Measurements from ENCODE around the gene MED27.
"Not testable (repeated sequence)": the region's sequence is repeated elsewhere in the genome, so short reads cannot be mapped to it uniquely, and the experiment has no call there.

Gene MED27

DNA sequence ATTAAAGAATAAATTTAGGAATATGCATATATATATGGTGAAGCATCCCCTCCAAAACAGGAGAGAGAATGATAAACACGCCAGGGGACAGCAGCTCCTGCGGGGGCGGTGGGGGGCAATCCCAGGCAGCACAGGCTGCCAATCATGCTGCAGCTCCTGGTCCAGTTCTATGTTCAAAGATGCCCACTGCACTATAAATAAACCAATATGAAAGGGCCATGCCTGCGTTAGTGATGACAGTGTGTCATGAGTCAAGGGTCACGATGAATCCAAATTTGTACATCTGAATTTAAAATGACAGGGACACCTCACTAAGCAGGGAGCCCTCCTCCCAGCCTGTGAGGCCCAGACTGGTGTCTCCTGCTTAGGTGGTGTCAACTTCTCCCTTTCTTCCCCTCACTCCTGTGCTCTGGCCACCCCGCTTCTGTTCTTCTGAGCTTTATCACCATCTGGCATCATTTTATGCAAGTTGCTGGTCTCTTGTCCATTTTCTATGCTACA is 153.9 kb downstream of the MED27 start:
- no peaks in the 10 kb centered on the region for H3K27me3 ChIP-seq (ENCODE audit: insufficient read depth, low read length, poor library complexity, severe bottlenecking)
- H3F3A ChIP-seq (ENCODE audit: low read depth), result no peaks in the 10 kb centered on the region
- no peak overlapping the region for H3K9ac ChIP-seq (ENCODE audit: low read depth, low read length, poor library complexity, severe bottlenecking)
- H3K4me3 ChIP-seq (ENCODE audit: low read length, poor library complexity, severe bottlenecking), result no peak overlapping the region
- no peaks in the 10 kb centered on the region for H3K36me3 ChIP-seq (ENCODE audit: insufficient read depth, low read length)
- H3K4me1 ChIP-seq (ENCODE audit: insufficient read depth, low read length, poor library complexity, severe bottlenecking), result no peaks in the 10 kb centered on the region
- H4K20me1 ChIP-seq (ENCODE audit: insufficient read depth, low read length, poor library complexity, severe bottlenecking), result no peaks in the 10 kb centered on the region
- no peaks in the 10 kb centered on the region for H3K9me2 ChIP-seq (replicated peaks; ENCODE audit: low read depth, low read length)
- TF ChIP-seq, protein P1, sequence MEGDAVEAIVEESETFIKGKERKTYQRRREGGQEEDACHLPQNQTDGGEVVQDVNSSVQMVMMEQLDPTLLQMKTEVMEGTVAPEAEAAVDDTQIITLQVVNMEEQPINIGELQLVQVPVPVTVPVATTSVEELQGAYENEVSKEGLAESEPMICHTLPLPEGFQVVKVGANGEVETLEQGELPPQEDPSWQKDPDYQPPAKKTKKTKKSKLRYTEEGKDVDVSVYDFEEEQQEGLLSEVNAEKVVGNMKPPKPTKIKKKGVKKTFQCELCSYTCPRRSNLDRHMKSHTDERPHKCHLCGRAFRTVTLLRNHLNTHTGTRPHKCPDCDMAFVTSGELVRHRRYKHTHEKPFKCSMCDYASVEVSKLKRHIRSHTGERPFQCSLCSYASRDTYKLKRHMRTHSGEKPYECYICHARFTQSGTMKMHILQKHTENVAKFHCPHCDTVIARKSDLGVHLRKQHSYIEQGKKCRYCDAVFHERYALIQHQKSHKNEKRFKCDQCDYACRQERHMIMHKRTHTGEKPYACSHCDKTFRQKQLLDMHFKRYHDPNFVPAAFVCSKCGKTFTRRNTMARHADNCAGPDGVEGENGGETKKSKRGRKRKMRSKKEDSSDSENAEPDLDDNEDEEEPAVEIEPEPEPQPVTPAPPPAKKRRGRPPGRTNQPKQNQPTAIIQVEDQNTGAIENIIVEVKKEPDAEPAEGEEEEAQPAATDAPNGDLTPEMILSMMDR (conservative IDR thresholded peaks at IDR 0.05; ENCODE audit: low read length), result no peak
- TF ChIP-seq EZH2phosphoT487 (IDR thresholded peaks at IDR 0.05; ENCODE audit: borderline replicate concordance), result no peak
- H3K4me2 ChIP-seq (ENCODE audit: low read depth, low read length, poor library complexity, severe bottlenecking), result no peak overlapping the region
- no peaks in the 10 kb centered on the region for H3K9me3 ChIP-seq (ENCODE audit: insufficient read depth, low read depth, low read length)
- H3K79me2 ChIP-seq (ENCODE audit: insufficient read depth, low read length), result no peaks in the 10 kb centered on the region
- H2AFZ ChIP-seq (ENCODE audit: low read length), result no peak overlapping the region

DNA sequence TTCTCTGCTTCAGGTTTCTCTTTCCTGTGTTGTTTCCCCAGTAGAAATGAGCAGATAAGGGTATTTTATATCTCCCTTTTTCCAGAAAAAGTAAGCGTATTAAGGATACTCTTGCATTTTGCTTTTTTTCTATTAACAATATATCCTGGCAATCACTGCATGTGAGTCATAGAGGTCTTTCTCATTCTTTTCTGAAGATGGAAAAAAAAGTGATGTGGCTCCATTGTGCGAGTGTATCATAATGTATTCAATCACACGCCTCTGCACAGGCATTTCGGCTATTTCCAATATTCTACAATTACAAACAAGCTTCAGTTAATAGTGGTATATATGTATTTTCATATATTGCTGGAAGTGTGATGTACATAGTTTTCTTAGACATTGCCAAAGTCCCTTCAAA is 155.9 kb downstream of the MED27 start:
- Histone ChIP-seq H3K36me3 (ENCODE audit: insufficient read depth, low read length) (no peaks in the 10 kb centered on the region), H4K20me1 (ENCODE audit: insufficient read depth, low read length, poor library complexity, severe bottlenecking) (no peaks in the 10 kb centered on the region), H3K4me3 (ENCODE audit: low read length, poor library complexity, severe bottlenecking) (no peak overlapping the region), H3K27me3 (ENCODE audit: insufficient read depth, low read length, poor library complexity, severe bottlenecking) (no peaks in the 10 kb centered on the region), H3K4me2 (ENCODE audit: low read depth, low read length, poor library complexity, severe bottlenecking) (no peak overlapping the region), H3K4me1 (ENCODE audit: insufficient read depth, low read length, poor library complexity, severe bottlenecking) (no peaks in the 10 kb centered on the region), H3K9me3 (ENCODE audit: insufficient read depth, low read depth, low read length) (no peaks in the 10 kb centered on the region), H3F3A (ENCODE audit: low read depth) (no peaks in the 10 kb centered on the region), H3K79me2 (ENCODE audit: insufficient read depth, low read length) (no peaks in the 10 kb centered on the region), H3K9me2 (replicated peaks; ENCODE audit: low read depth, low read length) (no peaks in the 10 kb centered on the region), H3K9ac (ENCODE audit: low read depth, low read length, poor library complexity, severe bottlenecking) (no peak overlapping the region), H2AFZ (ENCODE audit: low read length) (no peak overlapping the region)
- TF ChIP-seq, protein P1 (conservative IDR thresholded peaks at IDR 0.05; ENCODE audit: low read length), result no peak
- TF ChIP-seq EZH2phosphoT487 (IDR thresholded peaks at IDR 0.05; ENCODE audit: borderline replicate concordance), result no peak

DNA sequence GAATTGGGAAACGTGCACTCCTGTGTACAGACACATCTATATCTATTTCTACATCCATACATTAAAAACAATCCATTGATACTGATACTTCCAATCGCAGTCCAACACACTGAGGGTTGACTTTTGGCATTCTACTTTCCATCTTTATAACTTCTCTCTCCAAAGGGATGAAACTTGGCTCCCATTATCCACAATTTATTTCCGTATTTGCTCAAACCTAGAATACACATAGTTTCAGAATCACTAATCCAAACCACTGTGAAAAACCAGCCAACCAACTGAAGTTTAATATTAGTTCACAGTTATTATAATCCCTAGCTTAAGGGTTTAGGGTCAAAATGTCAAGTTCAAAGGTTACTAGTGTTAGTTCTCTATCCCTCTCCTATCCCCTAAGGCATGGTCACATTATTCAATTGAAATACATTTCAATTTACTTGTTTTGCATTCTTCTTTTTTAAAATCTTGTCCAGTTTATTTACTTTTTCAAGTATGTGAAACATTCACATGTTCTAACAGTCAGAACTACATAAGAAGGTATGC is 156.5 kb downstream of the MED27 start:
- Histone ChIP-seq H3K27me3 (ENCODE audit: insufficient read depth, low read length, poor library complexity, severe bottlenecking) (no peaks in the 10 kb centered on the region), H3K36me3 (ENCODE audit: insufficient read depth, low read length) (no peaks in the 10 kb centered on the region), H3K9me2 (replicated peaks; ENCODE audit: low read depth, low read length) (no peaks in the 10 kb centered on the region), H3K9me3 (ENCODE audit: insufficient read depth, low read depth, low read length) (no peaks in the 10 kb centered on the region), H3F3A (ENCODE audit: low read depth) (no peaks in the 10 kb centered on the region), H2AFZ (ENCODE audit: low read length) (no peak overlapping the region), H3K79me2 (ENCODE audit: insufficient read depth, low read length) (no peaks in the 10 kb centered on the region), H3K4me3 (ENCODE audit: low read length, poor library complexity, severe bottlenecking) (no peak overlapping the region), H3K9ac (ENCODE audit: low read depth, low read length, poor library complexity, severe bottlenecking) (no peak overlapping the region), H3K4me1 (ENCODE audit: insufficient read depth, low read length, poor library complexity, severe bottlenecking) (no peaks in the 10 kb centered on the region), H3K4me2 (ENCODE audit: low read depth, low read length, poor library complexity, severe bottlenecking) (no peak overlapping the region), H4K20me1 (ENCODE audit: insufficient read depth, low read length, poor library complexity, severe bottlenecking) (no peaks in the 10 kb centered on the region)
- TF ChIP-seq, protein P1 (conservative IDR thresholded peaks at IDR 0.05; ENCODE audit: low read length), result no peak
- TF ChIP-seq EZH2phosphoT487 (IDR thresholded peaks at IDR 0.05; ENCODE audit: borderline replicate concordance), result no peak

DNA sequence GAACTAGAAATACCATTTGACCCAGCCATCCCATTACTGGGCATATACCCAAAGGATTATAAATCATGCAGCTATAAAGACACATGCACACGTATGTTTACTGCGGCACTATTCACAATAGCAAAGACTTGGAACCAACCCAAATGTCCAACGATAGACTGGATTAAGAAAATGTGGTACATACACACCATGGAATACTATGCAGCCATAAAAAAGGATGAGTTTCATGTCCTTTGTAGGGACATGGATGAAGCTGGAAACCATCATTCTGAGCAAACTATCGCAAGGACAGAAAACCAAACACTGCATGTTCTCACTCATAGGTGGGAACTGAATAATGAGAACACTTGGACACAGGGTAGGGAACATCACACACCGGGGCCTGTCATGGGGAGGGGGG is 158.0 kb downstream of the MED27 start:
- not testable (repeated sequence) for H3K4me1 ChIP-seq (ENCODE audit: insufficient read depth, low read length, poor library complexity, severe bottlenecking); H2AFZ ChIP-seq (ENCODE audit: low read length); H3K27me3 ChIP-seq (ENCODE audit: insufficient read depth, low read length, poor library complexity, severe bottlenecking); H3K9me3 ChIP-seq (ENCODE audit: insufficient read depth, low read depth, low read length); H3K79me2 ChIP-seq (ENCODE audit: insufficient read depth, low read length); H4K20me1 ChIP-seq (ENCODE audit: insufficient read depth, low read length, poor library complexity, severe bottlenecking); H3K36me3 ChIP-seq (ENCODE audit: insufficient read depth, low read length); H3K9ac ChIP-seq (ENCODE audit: low read depth, low read length, poor library complexity, severe bottlenecking); H3K9me2 ChIP-seq (replicated peaks; ENCODE audit: low read depth, low read length); H3K4me2 ChIP-seq (ENCODE audit: low read depth, low read length, poor library complexity, severe bottlenecking); H3K4me3 ChIP-seq (ENCODE audit: low read length, poor library complexity, severe bottlenecking); H3F3A ChIP-seq (ENCODE audit: low read depth)
